ENCODE data around the gene RAB27A. TPM values are rescaled to one million over a fixed set of nuclear protein-coding genes. Genes with fewer than 3 reads are reported as not detected.

Gene RAB27A
- total RNA-seq, 2 experiments from 2014 or later = 122 to 125 TPM

GRCh38 chr15:55183679-55184078 is 105.9 kb downstream of the RAB27A start:
- no peak for DNase-seq
- ChIA-PET CTCF (interaction anchor here (0.7 to 1.2 kb wide), 2 partner anchors 8 to 17 kb away, joined by 3 read pairs; no protein-coding TSS in a partner anchor), POLR2A (interaction anchor here (0.9 to 1.2 kb wide), 2 partner anchors 8 to 14 kb away, joined by 3 to 4 read pairs; no protein-coding TSS in a partner anchor)
- Mint-ChIP-seq H3K4me3 (no peak overlapping the region), H3K9me3 (no peaks in the 10 kb centered on the region), H3K27ac (peak overlapping the region; percentile 7), H3K4me1 (ENCODE audit: low read depth) (peaks cover 28% of the 10 kb centered on the region), H3K36me3 (ENCODE audit: low read depth) (peaks cover 51% of the 10 kb centered on the region), H3K27me3 (no peaks in the 10 kb centered on the region)
- intact Hi-C loops (cut with micrococcal nuclease) = no loop called here
- ATAC-seq = no peak
- no peak for TF ChIP-seq CTCF (IDR thresholded peaks at IDR 0.05)

- intact Hi-C loops (cut with micrococcal nuclease) = no loop called here
- no peak for ATAC-seq
- DNase-seq = no peak
- H3K4me3 Mint-ChIP-seq = no peak overlapping the region
- ChIA-PET POLR2A (no interaction called here), CTCF (interaction anchor here (1.4 kb wide), 1 partner anchor 10 kb away, joined by 6 read pairs; no protein-coding TSS in a partner anchor)
- H3K36me3 Mint-ChIP-seq (ENCODE audit: low read depth) = peaks cover 34% of the 10 kb centered on the region
- TF ChIP-seq CTCF (IDR thresholded peaks at IDR 0.05) = no peak
- H3K9me3 Mint-ChIP-seq = no peaks in the 10 kb centered on the region
- no peaks in the 10 kb centered on the region for H3K4me1 Mint-ChIP-seq (ENCODE audit: low read depth)
- no peak overlapping the region for H3K27ac Mint-ChIP-seq
- H3K27me3 Mint-ChIP-seq = no peaks in the 10 kb centered on the region
Observed at GRCh38 chr15:55179141-55179540, 110.5 kb downstream of the RAB27A start.

GRCh38 chr15:55170361-55170760 is 119.3 kb downstream of the RAB27A start:
- CTCF ChIA-PET = no interaction called here
- Mint-ChIP-seq H3K4me3 (no peak overlapping the region), H3K4me1 (ENCODE audit: low read depth) (no peaks in the 10 kb centered on the region), H3K36me3 (ENCODE audit: low read depth) (no peaks in the 10 kb centered on the region), H3K9me3 (no peaks in the 10 kb centered on the region), H3K27me3 (no peaks in the 10 kb centered on the region), H3K27ac (no peak overlapping the region)
- intact Hi-C loops (cut with micrococcal nuclease) = no loop called here
- TF ChIP-seq CTCF (IDR thresholded peaks at IDR 0.05) = no peak
- POLR2A ChIA-PET = no interaction called here
- no peak for ATAC-seq
- DNase-seq = no peak

GRCh38 chr15:55168350-55168974 is 121.2 kb downstream of the RAB27A start:
- no peaks in the 10 kb centered on the region for H3K36me3 Mint-ChIP-seq (ENCODE audit: low read depth)
- H3K9me3 Mint-ChIP-seq = no peaks in the 10 kb centered on the region
- peak; percentile 94 for TF ChIP-seq CTCF (IDR thresholded peaks at IDR 0.05)
- ChIA-PET CTCF (interaction anchor here (0.5 to 1.9 kb wide), 15 partner anchors 8 to 566 kb away, joined by 3 to 7 read pairs (median 3); no protein-coding TSS in a partner anchor), POLR2A (no interaction called here)
- H3K27ac Mint-ChIP-seq = no peak overlapping the region
- intact Hi-C loops (cut with micrococcal nuclease) = no loop called here
- H3K4me1 Mint-ChIP-seq (ENCODE audit: low read depth) = no peaks in the 10 kb centered on the region
- peak; percentile 90 for ATAC-seq
- H3K27me3 Mint-ChIP-seq = no peaks in the 10 kb centered on the region
- H3K4me3 Mint-ChIP-seq = no peak overlapping the region
- peak; percentile 72 for DNase-seq

GRCh38 chr15:55164284-55164683 is 125.3 kb downstream of the RAB27A start:
- Mint-ChIP-seq H3K36me3 (ENCODE audit: low read depth) (no peaks in the 10 kb centered on the region), H3K4me3 (no peak overlapping the region), H3K27me3 (peaks cover 1% of the 10 kb centered on the region), H3K4me1 (ENCODE audit: low read depth) (no peaks in the 10 kb centered on the region), H3K9me3 (no peaks in the 10 kb centered on the region), H3K27ac (no peak overlapping the region)
- no peak for TF ChIP-seq CTCF (IDR thresholded peaks at IDR 0.05)
- ATAC-seq (no peak), DNase-seq (no peak)
- intact Hi-C loops (cut with micrococcal nuclease) = no loop called here
- POLR2A ChIA-PET = interaction anchor here (1.1 kb wide), 1 partner anchor 40 kb away, joined by 3 read pairs; no protein-coding TSS in a partner anchor
- CTCF ChIA-PET = no interaction called here

Other genes starting within 250 kb of the RAB27A start
- 100 to 1,000 TPM; 183 to 194 TPM for gene RSL24D1, start 92.9 kb downstream of the RAB27A start, total RNA-seq
- 10 to 100 TPM; 10.5 to 13.2 TPM for gene PIGBOS1, start 29.3 kb upstream of the RAB27A start, total RNA-seq
- 10 to 100 TPM; 14.0 to 17.5 TPM for gene PIGB, start 29.4 kb upstream of the RAB27A start, total RNA-seq
- 10 to 100 TPM; 11.0 to 11.1 TPM for gene CCPG1, start 118.5 kb upstream of the RAB27A start, total RNA-seq
- not detected for gene PIERCE2, start 118.7 kb upstream of the RAB27A start, total RNA-seq
- gene DNAAF4, start 218.4 kb upstream of the RAB27A start, total RNA-seq = under 1 TPM in 1 of 2 experiments, not detected in 1; 0.69 TPM